Sigmoid colon (tissue), 7 donors: ENCODE measurements around the gene LMAN2. TPM values are rescaled to one million over a fixed set of nuclear protein-coding genes. Genes with fewer than 3 reads are reported as not detected.

Experiments used
- DNase-seq: peaks from one replicate; pipeline ENCODE4 v3.0.0-alpha.2; 2019
- H3K27ac ChIP-seq, 4 donors: fragments of 200-600 bp; sonication (generic); one replicate each; pipeline ENCODE4 v1.5.1; 2016 to 2019; ENCODE audit warnings: mild to moderate bottlenecking in 1 of 4
- H3K27me3 ChIP-seq, 3 donors: fragments of 200-600 bp; sonication (generic); one replicate each; pipeline ENCODE4 v1.5.1; 2019; ENCODE audit warnings: mild to moderate bottlenecking in 1 of 3
- H3K36me3 ChIP-seq, 4 donors: fragments of 200-600 bp; sonication (generic); one replicate each; pipeline ENCODE4 v1.5.1; 2016 to 2019
- H3K4me1 ChIP-seq, 4 donors: fragments of 200-600 bp; sonication (generic); one replicate each; pipeline ENCODE4 v1.5.1; 2017 to 2019
- H3K4me3 ChIP-seq, 4 donors: fragments of 200-600 bp; sonication (generic); one replicate each; pipeline ENCODE4 v1.5.1; 2017 to 2019; ENCODE audit warnings: mild to moderate bottlenecking in 2 of 4, moderate library complexity in 1 of 4
- H3K9me3 ChIP-seq, 4 donors: fragments of 200-600 bp in 3 of 4; sonication (generic) in 3 of 4; one replicate each; pipeline versions ENCODE4 v1.5.1 to v1.6.1; 2013 to 2019
- CTCF ChIP-seq, 4 experiments: fragments of 450-650 bp in 3 of 4; fragments of 200-600 bp in 1 of 4; IDR thresholded peaks; one replicate each; pipeline ENCODE4 v1.5.1; 2016 to 2019; ENCODE audit warnings: antibody characterized with exemption in 4 of 4, mild to moderate bottlenecking in 3 of 4, moderate library complexity in 2 of 4
- EP300 ChIP-seq, 4 donors: sonication (generic); formaldehyde crosslinking; IDR thresholded peaks; one replicate each; pipeline ENCODE4 v1.6.1; 2017; ENCODE audit warnings: antibody characterized with exemption in 4 of 4
- POLR2A ChIP-seq, 2 donors: fragments of 450-650 bp; IDR thresholded peaks; one replicate each; pipeline ENCODE4 v1.6.1; 2016; ENCODE audit warnings: antibody characterized with exemption in 2 of 2, mild to moderate bottlenecking in 2 of 2, moderate library complexity in 2 of 2
- POLR2AphosphoS5 ChIP-seq, 4 donors: sonication (generic); formaldehyde crosslinking; IDR thresholded peaks; one replicate each; pipeline ENCODE4 v1.6.1; 2017; ENCODE audit warnings: antibody characterized with exemption in 4 of 4
- WGBS, 2 donors: extraction: QIAGEN DNeasy Blood & Tissue Kit; methylation state at CpG; one replicate each; pipeline ENCODE4 v1.1.7; 2013; 5-methylcytosine and 5-hydroxymethylcytosine counted together
- intact Hi-C: fragments of 100-400 bp; cut with DNase I; formaldehyde crosslinking; loops from one replicate; pipeline ENCODE4 v1.15.1; 2023
- polyA plus RNA-seq, 3 donors: library from polyadenylated mRNA; stranded (reverse); fragments of 200-250 nt; gene quantifications; one replicate each; pipeline ENCODE4 v1.2.3, GENCODE V29; 2013
- total RNA-seq, 4 donors: library from RNA; depleted of rRNA; stranded (reverse); fragments of >200 nt; gene quantifications; one replicate each; pipeline ENCODE4 v1.1.0, GENCODE V29; 2016
- donor health status: healthy with polysubstance abuse.
- donor health status: Bipolar disorder and iron deficiency.
- donor health status: healthy.

Gene LMAN2
- total and polyA plus RNA-seq, 7 donors: 62.5 to 244 (median 108) TPM

DNA sequence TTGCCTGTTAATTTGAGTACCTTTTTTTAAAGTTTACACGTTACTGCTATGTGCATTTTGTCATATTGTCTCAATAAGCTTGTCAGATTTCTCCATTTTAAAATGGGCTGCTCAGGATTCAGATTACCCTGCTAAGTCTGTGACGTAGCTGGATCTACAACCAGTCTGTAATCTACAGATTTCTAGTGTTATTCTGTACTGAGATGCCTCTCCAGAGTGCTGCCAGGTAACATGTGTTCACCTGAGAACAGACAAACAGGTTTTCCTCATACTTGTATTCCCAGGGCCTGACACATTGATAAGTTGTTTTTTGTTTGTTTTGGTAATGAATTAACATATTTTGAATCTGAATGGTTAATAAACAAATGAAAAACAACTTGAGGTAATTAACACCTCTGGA, 63.3 kb downstream of the LMAN2 start:
- H3K4me1 ChIP-seq: no peaks in the 10 kb centered on the region
- peaks cover 11 to 98% (median 60%) of the 10 kb centered on the region in 4 donors for H3K36me3 ChIP-seq
- H3K27ac ChIP-seq: no peak overlapping the region
- H3K4me3 ChIP-seq: no peak overlapping the region
- no peaks in the 10 kb centered on the region for H3K9me3 ChIP-seq
- TF ChIP-seq POLR2AphosphoS5 (IDR thresholded peaks at IDR 0.05) (no peak), EP300 (IDR thresholded peaks at IDR 0.05) (no peak), CTCF (IDR thresholded peaks at IDR 0.05) (no peak), POLR2A (IDR thresholded peaks at IDR 0.05) (no peak)
- no peak for DNase-seq
- intact Hi-C loops: no loop called here
- no peaks in the 10 kb centered on the region for H3K27me3 ChIP-seq
- WGBS, 2 donors: 93 to 94% methylated on average over 2 of the region's 2 CpGs

Other genes starting within 250 kb of the LMAN2 start
- gene NSD1, start 217.9 kb downstream of the LMAN2 start, total RNA-seq: 10 to 100 TPM; 34.6 to 41.5 (median 36.5) TPM
- gene NSD1, start 217.9 kb downstream of the LMAN2 start, polyA plus RNA-seq: 10 to 100 TPM in 1 of 3 donors, 1 to 10 TPM in 2; 3.0 to 21.1 (median 5.8) TPM
- 10 to 100 TPM; 22.3 to 33.6 (median 29.4) TPM for gene RAB24, start 47.9 kb downstream of the LMAN2 start, total RNA-seq
- gene RAB24, start 47.9 kb downstream of the LMAN2 start, polyA plus RNA-seq: 10 to 100 TPM; 35.4 to 64.6 (median 50.4) TPM
- gene PRELID1, start 47.9 kb downstream of the LMAN2 start, total RNA-seq: 10 to 100 TPM; 59.3 to 64.9 (median 62.4) TPM
- gene PRELID1, start 47.9 kb downstream of the LMAN2 start, polyA plus RNA-seq: 100 to 1,000 TPM; 231 to 330 (median 257) TPM
- gene MXD3, start 39.8 kb downstream of the LMAN2 start, total RNA-seq: 10 to 100 TPM in 2 of 4 donors, 1 to 10 TPM in 2; 7.2 to 23.8 (median 12.9) TPM
- gene MXD3, start 39.8 kb downstream of the LMAN2 start, polyA plus RNA-seq: 10 to 100 TPM in 1 of 3 donors, 1 to 10 TPM in 2; 2.1 to 20.7 (median 5.4) TPM
- 10 to 100 TPM in 3 of 4 donors, 1 to 10 TPM in 1; 9.6 to 26.6 (median 16.7) TPM for gene RGS14, start 6.3 kb upstream of the LMAN2 start, total RNA-seq
- gene RGS14, start 6.3 kb upstream of the LMAN2 start, polyA plus RNA-seq: 10 to 100 TPM; 12.7 to 21.0 (median 16.2) TPM
- gene SLC34A1, start 32.8 kb upstream of the LMAN2 start, total RNA-seq: not detected
- gene SLC34A1, start 32.8 kb upstream of the LMAN2 start, polyA plus RNA-seq: under 1 TPM in 1 of 3 donors, not detected in 2; 0.04 TPM
- not detected for gene PFN3, start 49.0 kb upstream of the LMAN2 start, total RNA-seq
- gene PFN3, start 49.0 kb upstream of the LMAN2 start, polyA plus RNA-seq: not detected
- under 1 TPM in 3 of 4 donors, not detected in 1; 0.36 to 0.83 (median 0.81) TPM for gene F12, start 57.9 kb upstream of the LMAN2 start, total RNA-seq
- gene F12, start 57.9 kb upstream of the LMAN2 start, polyA plus RNA-seq: 10 to 100 TPM in 1 of 3 donors, 1 to 10 TPM in 2; 3.6 to 14.0 (median 8.1) TPM
- gene GRK6, start 75.0 kb upstream of the LMAN2 start, total RNA-seq: 10 to 100 TPM; 16.5 to 29.2 (median 21.3) TPM
- 10 to 100 TPM; 18.7 to 47.9 (median 22.8) TPM for gene GRK6, start 75.0 kb upstream of the LMAN2 start, polyA plus RNA-seq
- gene PRR7, start 95.1 kb upstream of the LMAN2 start, total RNA-seq: 1 to 10 TPM in 3 of 4 donors, under 1 TPM in 1; 0.82 to 2.5 (median 1.7) TPM
- 1 to 10 TPM in 1 of 3 donors, not detected in 2; 3.7 TPM for gene PRR7, start 95.1 kb upstream of the LMAN2 start, polyA plus RNA-seq
- 10 to 100 TPM; 54.8 to 100.0 (median 82.3) TPM for gene DBN1, start 122.0 kb upstream of the LMAN2 start, total RNA-seq
- 10 to 100 TPM in 2 of 3 donors, 1 to 10 TPM in 1; 6.0 to 22.2 (median 16.9) TPM for gene DBN1, start 122.0 kb upstream of the LMAN2 start, polyA plus RNA-seq
- gene PDLIM7, start 145.9 kb upstream of the LMAN2 start, total RNA-seq: 100 to 1,000 TPM; 274 to 923 (median 482) TPM
- gene PDLIM7, start 145.9 kb upstream of the LMAN2 start, polyA plus RNA-seq: 10 to 100 TPM in 2 of 3 donors, 1 to 10 TPM in 1; 7.2 to 58.5 (median 14.4) TPM
- gene DOK3, start 158.2 kb upstream of the LMAN2 start, total RNA-seq: 1 to 10 TPM; 4.6 to 8.0 (median 6.5) TPM
- gene DOK3, start 158.2 kb upstream of the LMAN2 start, polyA plus RNA-seq: 10 to 100 TPM in 1 of 3 donors, 1 to 10 TPM in 2; 3.0 to 20.2 (median 7.2) TPM
- gene DDX41, start 165.3 kb upstream of the LMAN2 start, total RNA-seq: 10 to 100 TPM; 47.8 to 55.1 (median 51.6) TPM
- gene DDX41, start 165.3 kb upstream of the LMAN2 start, polyA plus RNA-seq: 10 to 100 TPM; 69.7 to 78.4 (median 72.6) TPM
- gene FAM193B, start 202.9 kb upstream of the LMAN2 start, total RNA-seq: 10 to 100 TPM; 39.6 to 82.8 (median 43.9) TPM
- gene FAM193B, start 202.9 kb upstream of the LMAN2 start, polyA plus RNA-seq: 10 to 100 TPM in 2 of 3 donors, 1 to 10 TPM in 1; 9.0 to 87.4 (median 10.2) TPM
- gene TMED9, start 240.5 kb upstream of the LMAN2 start, total RNA-seq: 10 to 100 TPM; 48.9 to 64.5 (median 55.6) TPM
- 100 to 1,000 TPM in 1 of 3 donors, 10 to 100 TPM in 2; 37.2 to 221 (median 73.8) TPM for gene TMED9, start 240.5 kb upstream of the LMAN2 start, polyA plus RNA-seq
- gene B4GALT7, start 248.5 kb upstream of the LMAN2 start, total RNA-seq: 10 to 100 TPM; 13.3 to 18.5 (median 15.6) TPM
- gene B4GALT7, start 248.5 kb upstream of the LMAN2 start, polyA plus RNA-seq: 10 to 100 TPM in 2 of 3 donors, 1 to 10 TPM in 1; 4.9 to 25.8 (median 13.8) TPM